ENCODE data around the gene BICRA. TPM values are rescaled to one million over a fixed set of nuclear protein-coding genes. Genes with fewer than 3 reads are reported as not detected.

Gene BICRA
- total and polyA plus RNA-seq, 2 donors (not counting 1 experiment from before 2014, with no cell fraction given): 14.1 to 34.7 TPM

- WGBS (ENCODE audit: insufficient coverage): 97% methylated on average over 46 of the region's 48 CpGs
Observed at GRCh38 chr19:47725759-47726401, 116.9 kb downstream of the BICRA start.

More at GRCh38 chr19:47725759-47726401, 116.9 kb downstream of the BICRA start:
- H3K9me3 ChIP-seq (ENCODE audit: control extremely low read depth in 1 of 3, control insufficient read depth in 2 of 3, insufficient read depth in 1 of 3, low read length in 2 of 3): peaks cover 0 to 6% (median 0%) of the 10 kb centered on the region in 3 donors
- H3K4me1 ChIP-seq (ENCODE audit: control insufficient read depth in 2 of 2, insufficient read depth in 2 of 2, low read length in 2 of 2): peaks cover 10 to 16% of the 10 kb centered on the region in 2 donors
- H3K4me3 Mint-ChIP-seq: no peak overlapping the region
- no peaks in the 10 kb centered on the region for H3K36me3 ChIP-seq (replicated peaks in 1 of 2; ENCODE audit: control extremely low read depth in 1 of 2, control insufficient read depth in 1 of 2, extremely low read depth in 1 of 2, insufficient read depth in 2 of 2, low read length in 1 of 2)
- no peak overlapping the region for H3K27ac ChIP-seq (ENCODE audit: low read length in 2 of 2)
- no peak overlapping the region for H3K9ac ChIP-seq (ENCODE audit: low read length)
- H2AFZ ChIP-seq (ENCODE audit: insufficient read depth, low read depth, low read length, poor library complexity, severe bottlenecking): no peak overlapping the region
- intact Hi-C loops (cut with micrococcal nuclease): no loop called here
- H3K27me3 Mint-ChIP-seq: peaks cover 41% of the 10 kb centered on the region
- ChIA-PET CTCF (no interaction called here), POLR2A (no interaction called here)
- H3K79me2 ChIP-seq (ENCODE audit: control insufficient read depth, insufficient read depth, low read length): no peaks in the 10 kb centered on the region
- H4K20me1 ChIP-seq (ENCODE audit: control insufficient read depth, insufficient read depth, low read length, poor library complexity, severe bottlenecking): no peaks in the 10 kb centered on the region
- TF ChIP-seq CTCF (IDR thresholded peaks at IDR 0.05) (no peak), EZH2 (IDR thresholded peaks at IDR 0.05; ENCODE audit: borderline replicate concordance, insufficient read depth, low read depth, low read length, poor library complexity, severe bottlenecking) (no peak)
- H3K27me3 ChIP-seq (replicated peaks in 1 of 4; ENCODE audit: control extremely low read depth in 1 of 4, control insufficient read depth in 3 of 4, insufficient read depth in 4 of 4, low read length in 3 of 4): peaks cover 0 to 31% (median 11%) of the 10 kb centered on the region in 4 experiments
- ATAC-seq (ENCODE audit: low read depth) (no peak), DNase-seq (no peak)
- no peaks in the 10 kb centered on the region for H3K9me3 Mint-ChIP-seq (ENCODE audit: insufficient read depth)
- no peak overlapping the region for H3K4me2 ChIP-seq (replicated peaks; ENCODE audit: low read depth, low read length, poor library complexity, severe bottlenecking)
- peaks cover 7% of the 10 kb centered on the region for H3K4me1 Mint-ChIP-seq
- H3K27ac Mint-ChIP-seq: no peak overlapping the region
- H3K4me3 ChIP-seq (ENCODE audit: control extremely low read depth in 1 of 5, extremely low read depth in 1 of 5, insufficient read depth in 1 of 5, low read depth in 2 of 5, low read length in 4 of 5): no peak overlapping the region
